Brain microvascular endothelial cell (primary cell): ENCODE results near the gene NFATC1.

Experiments
- DNase-seq: peaks from one replicate; pipeline ENCODE4 v3.0.0-alpha.2; 2020
- H3K27ac ChIP-seq: fragments of 250-450 bp; sonication (Bioruptor Pico); 2 replicates; pipeline ENCODE4 v1.5.1; 2020; ENCODE audit warnings: mild to moderate bottlenecking, moderate library complexity
- H3K27me3 ChIP-seq: fragments of 250-450 bp; sonication (Bioruptor Pico); replicated peaks from 2 replicates; pipeline ENCODE4 v1.5.1; 2020; ENCODE audit warnings: mild to moderate bottlenecking
- H3K36me3 ChIP-seq: fragments of 250-450 bp; sonication (Bioruptor Pico); replicated peaks from 2 replicates; pipeline ENCODE4 v1.5.1; 2020; ENCODE audit warnings: mild to moderate bottlenecking
- H3K4me3 ChIP-seq: 2 replicates; pipeline ENCODE4 v1.5.1; 2011; ENCODE audit warnings: low read depth, mild to moderate bottlenecking, control low read depth, low read length, moderate library complexity
- in situ Hi-C: cut with HindIII; loops from 2 replicates; pipeline ENCODE4 v1.10.0; 2017; ENCODE audit warnings: low sequenced_read_pairs, low pct_ligation_motif_present
- TF ChIP-seq, protein P1 (sequence below): IDR thresholded peaks from 2 replicates; pipeline ENCODE4 v1.5.1; 2011; ENCODE audit warnings: low read depth, mild to moderate bottlenecking, moderate library complexity, low read length, control low read depth, inconsistent platforms; ENCODE audit errors: missing control alignments

The NFATC1 gene

DNA sequence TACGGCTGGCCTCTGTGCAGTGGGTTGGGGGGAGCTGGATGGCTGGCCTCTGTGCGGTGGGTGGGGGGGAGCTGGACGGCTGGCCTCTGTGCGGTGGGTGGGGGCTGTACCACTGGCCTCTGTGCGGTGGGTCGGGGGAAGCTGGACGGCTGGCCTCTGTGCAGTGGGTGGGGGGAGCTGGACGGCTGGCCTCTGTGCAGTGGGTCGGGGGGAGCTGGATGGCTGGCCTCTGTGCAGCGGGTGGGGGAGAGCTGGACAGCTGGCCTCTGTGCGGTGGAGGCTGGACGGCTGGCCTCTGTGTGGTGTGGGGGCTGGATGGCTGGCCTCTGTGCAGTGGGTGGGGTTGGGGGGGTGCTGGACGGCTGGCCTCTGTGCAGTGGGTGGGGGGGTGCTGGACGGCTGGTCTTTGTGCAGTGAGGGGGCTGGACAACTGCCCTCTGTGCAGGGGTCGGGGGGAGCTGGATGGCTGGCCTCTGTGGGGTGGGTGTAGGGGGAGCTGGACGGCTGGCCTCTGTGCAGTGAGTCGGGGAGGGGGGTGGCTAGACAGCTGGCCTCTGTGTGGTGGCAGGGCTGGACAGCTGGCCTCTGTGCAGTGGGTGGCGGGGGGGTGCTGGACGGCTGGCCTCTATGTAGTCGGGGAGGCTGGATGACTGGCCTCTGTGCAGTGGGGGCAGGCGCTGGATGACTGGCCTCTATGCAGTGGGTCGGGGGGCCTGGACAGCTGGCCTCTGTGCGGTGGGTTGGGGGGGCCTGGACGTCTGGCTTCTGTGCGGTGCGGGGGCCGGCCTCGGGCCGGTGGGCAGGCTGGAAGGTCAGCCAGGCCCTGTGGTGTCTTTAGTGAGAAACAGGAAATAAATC lies 31.9 kb downstream of the NFATC1 start:
- DNase-seq: no peak
- TF ChIP-seq, protein P1, sequence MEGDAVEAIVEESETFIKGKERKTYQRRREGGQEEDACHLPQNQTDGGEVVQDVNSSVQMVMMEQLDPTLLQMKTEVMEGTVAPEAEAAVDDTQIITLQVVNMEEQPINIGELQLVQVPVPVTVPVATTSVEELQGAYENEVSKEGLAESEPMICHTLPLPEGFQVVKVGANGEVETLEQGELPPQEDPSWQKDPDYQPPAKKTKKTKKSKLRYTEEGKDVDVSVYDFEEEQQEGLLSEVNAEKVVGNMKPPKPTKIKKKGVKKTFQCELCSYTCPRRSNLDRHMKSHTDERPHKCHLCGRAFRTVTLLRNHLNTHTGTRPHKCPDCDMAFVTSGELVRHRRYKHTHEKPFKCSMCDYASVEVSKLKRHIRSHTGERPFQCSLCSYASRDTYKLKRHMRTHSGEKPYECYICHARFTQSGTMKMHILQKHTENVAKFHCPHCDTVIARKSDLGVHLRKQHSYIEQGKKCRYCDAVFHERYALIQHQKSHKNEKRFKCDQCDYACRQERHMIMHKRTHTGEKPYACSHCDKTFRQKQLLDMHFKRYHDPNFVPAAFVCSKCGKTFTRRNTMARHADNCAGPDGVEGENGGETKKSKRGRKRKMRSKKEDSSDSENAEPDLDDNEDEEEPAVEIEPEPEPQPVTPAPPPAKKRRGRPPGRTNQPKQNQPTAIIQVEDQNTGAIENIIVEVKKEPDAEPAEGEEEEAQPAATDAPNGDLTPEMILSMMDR: no peak
- Histone ChIP-seq H3K4me3 (no peak overlapping the region), H3K27me3 (peaks cover 4% of the 10 kb centered on the region), H3K27ac (no peak overlapping the region), H3K36me3 (no peaks in the 10 kb centered on the region)
- in situ Hi-C loops: no loop called here

DNA sequence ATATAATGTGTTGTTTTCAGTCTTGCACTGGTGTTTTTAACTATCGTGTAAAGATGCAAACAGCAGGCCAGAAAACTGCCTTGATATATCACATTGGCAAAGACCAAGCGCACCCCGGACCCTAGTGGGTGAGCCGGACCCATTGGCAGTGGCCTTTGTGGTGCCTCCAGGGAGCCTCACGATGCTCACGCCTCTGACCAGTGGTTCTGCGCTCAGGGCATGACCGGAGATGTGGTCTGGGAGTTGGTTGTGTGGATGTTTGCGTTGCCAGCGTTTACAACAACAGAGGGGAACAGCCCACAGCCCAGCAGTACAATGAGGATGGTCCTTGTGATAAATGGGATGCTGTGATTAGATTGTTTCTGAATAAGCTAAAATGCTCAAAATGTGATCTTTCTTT lies 32.6 kb downstream of the NFATC1 start:
- no peak overlapping the region for H3K27ac ChIP-seq
- H3K36me3 ChIP-seq: no peaks in the 10 kb centered on the region
- no peak for DNase-seq
- TF ChIP-seq, protein P1: no peak
- in situ Hi-C loops: no loop called here
- H3K27me3 ChIP-seq: peaks cover 4% of the 10 kb centered on the region
- H3K4me3 ChIP-seq: no peak overlapping the region

DNA sequence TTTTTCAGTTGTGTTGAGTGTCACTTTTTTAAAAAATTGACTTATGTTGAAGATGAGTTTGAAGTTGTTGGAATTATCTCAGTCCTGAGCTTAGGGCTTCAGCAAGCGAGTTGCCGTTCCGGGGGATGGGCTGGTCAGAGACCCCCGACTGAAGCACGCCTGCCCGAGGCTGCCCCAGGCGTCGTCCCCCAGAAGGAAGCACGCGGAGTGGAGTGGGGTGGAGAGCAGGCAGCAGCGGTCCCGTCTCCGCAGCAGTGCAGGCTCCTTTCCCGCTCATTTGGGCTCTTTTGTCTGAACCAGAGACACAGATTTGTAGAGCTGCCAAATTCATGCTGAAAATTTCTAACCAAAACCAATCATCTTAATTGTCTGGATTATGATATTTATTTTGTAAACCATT lies 33.7 kb downstream of the NFATC1 start:
- in situ Hi-C loops: no loop called here

DNA sequence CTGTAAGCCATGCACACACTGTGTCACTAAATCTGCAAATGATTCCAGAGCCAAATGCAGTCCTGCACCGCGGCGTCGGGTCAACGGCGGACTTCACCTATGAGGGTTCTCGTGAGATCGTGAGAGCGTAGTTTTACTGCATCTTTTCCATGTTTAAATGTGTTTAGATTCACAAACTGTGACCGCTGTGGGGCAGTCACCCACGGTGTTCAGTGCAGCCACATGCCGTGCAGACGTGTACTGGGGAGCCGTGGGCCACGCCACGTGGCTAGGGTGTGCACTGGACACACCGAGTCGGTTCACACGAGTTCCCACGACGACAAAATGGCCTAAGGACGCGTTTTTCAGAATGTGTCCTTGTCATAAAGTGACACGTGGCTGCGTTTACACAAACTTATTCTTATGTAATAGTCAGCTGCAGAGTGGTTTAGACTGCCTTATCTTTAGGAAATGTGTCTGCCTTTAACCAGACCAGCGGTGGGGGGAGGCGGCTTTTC lies 34.1 kb downstream of the NFATC1 start:
- no peak for DNase-seq
- Histone ChIP-seq H3K27ac (no peak overlapping the region), H3K4me3 (no peak overlapping the region), H3K27me3 (peaks cover 2% of the 10 kb centered on the region), H3K36me3 (no peaks in the 10 kb centered on the region)
- in situ Hi-C loops: no loop called here
- TF ChIP-seq, protein P1: no peak

More for the DNA sequence above, 33.7 kb downstream of the NFATC1 start:
- H3K27me3 ChIP-seq: peaks cover 4% of the 10 kb centered on the region
- H3K36me3 ChIP-seq: no peaks in the 10 kb centered on the region
- H3K4me3 ChIP-seq: no peak overlapping the region
- TF ChIP-seq, protein P1: no peak
- no peak for DNase-seq
- H3K27ac ChIP-seq: no peak overlapping the region

DNA sequence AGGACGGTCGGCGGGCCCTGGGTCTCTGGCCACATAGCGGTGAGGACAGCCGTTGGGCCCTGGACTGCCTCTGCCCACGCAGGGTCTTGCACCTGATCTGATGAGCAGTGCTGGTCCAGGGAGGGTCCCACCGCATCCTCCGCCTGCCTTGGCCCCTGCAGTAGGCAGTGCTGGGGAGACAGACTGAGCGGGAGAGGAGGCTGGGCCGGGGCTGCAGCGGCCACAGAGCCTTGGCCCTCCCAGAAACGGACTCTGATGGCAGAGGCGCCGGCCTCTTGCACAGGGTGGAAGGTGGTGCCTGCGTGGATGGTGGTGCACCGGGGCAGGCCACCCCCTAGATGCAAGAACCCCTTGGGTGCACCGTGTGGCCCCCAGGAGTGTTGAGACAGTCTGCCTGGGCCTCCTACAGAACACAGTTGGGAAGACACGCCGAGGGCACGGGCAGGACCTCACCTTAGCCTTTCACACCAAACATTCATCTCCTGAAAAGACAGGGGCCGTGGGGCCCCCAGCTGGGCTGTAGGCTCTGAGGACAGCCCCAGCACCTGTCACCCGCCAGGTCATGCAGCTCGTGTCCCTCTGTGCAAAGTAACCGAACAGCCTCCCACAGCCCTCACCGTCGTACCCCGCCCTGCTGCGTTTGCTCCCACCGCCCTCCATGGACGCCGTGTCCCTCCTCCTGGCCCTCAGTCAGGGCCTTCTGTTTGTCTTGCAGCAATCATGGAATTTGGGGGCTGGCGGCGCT lies 36.8 kb downstream of the NFATC1 start:
- in situ Hi-C loops: no loop called here

More for the DNA sequence above, 36.8 kb downstream of the NFATC1 start:
- DNase-seq: no peak
- Histone ChIP-seq H3K36me3 (no peaks in the 10 kb centered on the region), H3K27me3 (peaks cover 2% of the 10 kb centered on the region), H3K27ac (no peak overlapping the region), H3K4me3 (no peak overlapping the region)
- TF ChIP-seq, protein P1: no peak
